Fibroblast of the aortic adventitia (primary cell): Measurements from ENCODE around the gene STXBP2. TPM values are rescaled to one million over a fixed set of nuclear protein-coding genes. Genes with fewer than 3 reads are reported as not detected.
A peak's percentile ranks its signal among the peaks of the same experiment; 100 is the strongest.

Experiments
- DNase-seq: peaks from one replicate; pipeline ENCODE4 v3.0.0-alpha.2; 2010; ENCODE audit warnings: low read depth
- H3K4me3 ChIP-seq: 2 replicates; pipeline ENCODE4 v1.5.1; 2011; ENCODE audit warnings: low read depth, mild to moderate bottlenecking, control low read depth, low read length, moderate library complexity
- total RNA-seq: library from RNA; depleted of rRNA; stranded (reverse); fragments of >200 nt; gene quantifications from 2 replicates; pipeline ENCODE4 v1.2.3, GENCODE V29; 2012; ENCODE audit warnings: low replicate concordance
- TF ChIP-seq, protein P1 (sequence below): IDR thresholded peaks from 2 replicates; pipeline ENCODE4 v1.5.1; 2011; ENCODE audit warnings: mild to moderate bottlenecking, low read length, control low read depth, inconsistent platforms; ENCODE audit not compliant: insufficient read depth

STXBP2 gene
- total RNA-seq, 1 donor: 0.90 TPM

DNA sequence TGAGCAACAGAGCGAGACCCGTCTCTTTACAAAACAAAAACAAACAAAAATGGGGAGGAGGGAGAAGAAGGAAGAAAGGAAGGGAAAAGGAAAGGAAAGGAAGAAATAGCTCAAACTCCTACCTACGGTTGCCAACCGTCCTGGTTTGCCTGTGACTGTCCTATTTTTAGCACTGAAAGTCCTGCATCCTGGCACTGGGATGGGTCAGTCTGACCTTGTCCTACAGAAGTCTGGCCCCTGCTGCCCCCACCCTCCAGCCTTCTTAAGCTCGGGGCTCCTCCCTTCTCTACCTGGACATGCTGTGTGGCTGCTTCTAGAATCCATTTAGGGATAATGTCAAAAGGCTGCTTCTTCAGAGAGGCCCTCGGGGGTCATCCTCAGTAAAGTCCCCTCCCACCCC lies 1.2 kb upstream of the STXBP2 start:
- H3K4me3 ChIP-seq: no peak overlapping the region
- DNase-seq: no peak
- TF ChIP-seq, protein P1, sequence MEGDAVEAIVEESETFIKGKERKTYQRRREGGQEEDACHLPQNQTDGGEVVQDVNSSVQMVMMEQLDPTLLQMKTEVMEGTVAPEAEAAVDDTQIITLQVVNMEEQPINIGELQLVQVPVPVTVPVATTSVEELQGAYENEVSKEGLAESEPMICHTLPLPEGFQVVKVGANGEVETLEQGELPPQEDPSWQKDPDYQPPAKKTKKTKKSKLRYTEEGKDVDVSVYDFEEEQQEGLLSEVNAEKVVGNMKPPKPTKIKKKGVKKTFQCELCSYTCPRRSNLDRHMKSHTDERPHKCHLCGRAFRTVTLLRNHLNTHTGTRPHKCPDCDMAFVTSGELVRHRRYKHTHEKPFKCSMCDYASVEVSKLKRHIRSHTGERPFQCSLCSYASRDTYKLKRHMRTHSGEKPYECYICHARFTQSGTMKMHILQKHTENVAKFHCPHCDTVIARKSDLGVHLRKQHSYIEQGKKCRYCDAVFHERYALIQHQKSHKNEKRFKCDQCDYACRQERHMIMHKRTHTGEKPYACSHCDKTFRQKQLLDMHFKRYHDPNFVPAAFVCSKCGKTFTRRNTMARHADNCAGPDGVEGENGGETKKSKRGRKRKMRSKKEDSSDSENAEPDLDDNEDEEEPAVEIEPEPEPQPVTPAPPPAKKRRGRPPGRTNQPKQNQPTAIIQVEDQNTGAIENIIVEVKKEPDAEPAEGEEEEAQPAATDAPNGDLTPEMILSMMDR: no peak

DNA sequence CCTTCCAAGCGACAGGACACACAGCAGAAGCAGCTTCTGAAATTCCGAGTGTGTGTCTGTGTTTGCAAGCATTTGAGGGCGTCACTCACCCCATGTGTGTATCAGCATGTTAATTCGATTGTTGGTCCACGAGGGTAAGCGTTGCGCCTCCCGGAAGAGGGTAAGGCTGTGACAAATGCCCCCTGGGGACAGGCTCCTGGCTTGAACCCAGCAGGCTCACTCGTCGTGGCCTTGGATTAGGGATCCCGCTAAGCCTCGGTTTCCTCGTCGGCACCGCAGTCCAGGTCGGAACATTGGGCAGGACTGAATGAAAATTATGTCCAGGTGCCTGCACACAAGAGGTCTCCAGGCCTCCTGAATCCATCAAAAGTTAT lies 606 bp upstream of the STXBP2 start:
- TF ChIP-seq, protein P1: no peak
- H3K4me3 ChIP-seq: no peak overlapping the region
- DNase-seq: no peak

DNA sequence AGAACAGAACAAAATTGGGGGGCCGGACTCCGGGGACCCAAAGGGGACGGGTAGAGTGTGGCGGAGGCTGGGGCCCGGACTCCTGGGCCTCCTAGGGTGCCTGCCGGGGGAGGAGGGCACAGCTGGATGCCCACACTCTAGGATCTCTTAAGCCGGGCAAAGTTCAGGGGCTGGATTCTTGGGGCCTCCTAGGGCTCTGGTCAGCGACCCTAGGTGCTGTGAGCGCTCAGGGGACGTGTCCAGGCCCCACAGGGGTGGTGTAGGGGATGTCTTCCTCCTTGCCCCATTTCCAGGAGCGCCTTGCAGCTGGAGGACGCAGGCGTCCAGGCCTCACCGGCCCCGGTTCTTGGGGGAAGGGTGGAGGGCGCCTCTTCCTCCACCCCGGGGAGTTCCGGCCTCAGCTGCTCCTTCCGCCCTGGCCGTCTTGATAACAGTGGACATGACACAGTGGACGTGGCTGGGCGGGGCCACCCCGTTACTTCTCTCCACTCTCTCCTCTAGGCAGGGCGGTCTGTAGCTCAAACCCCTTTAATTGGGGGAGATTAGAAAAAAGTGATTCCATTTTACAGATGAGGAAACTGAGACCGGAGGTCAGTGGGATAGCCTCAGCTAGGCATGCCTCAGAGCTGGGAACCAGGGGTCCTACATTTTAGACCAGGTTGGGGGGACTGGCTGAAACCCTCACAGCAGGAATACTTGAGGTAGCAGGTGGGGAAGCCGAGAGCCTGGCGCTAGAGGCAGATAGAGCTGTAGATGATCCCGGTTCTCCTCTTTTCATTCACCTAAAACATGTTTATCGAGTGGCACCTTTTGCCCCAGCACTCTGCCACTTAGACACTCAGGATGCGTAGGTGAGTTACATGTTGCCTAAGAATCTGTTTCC lies 705 bp downstream of the STXBP2 start:
- TF ChIP-seq, protein P1: no peak
- peak overlapping the region; percentile 48 for H3K4me3 ChIP-seq

DNA sequence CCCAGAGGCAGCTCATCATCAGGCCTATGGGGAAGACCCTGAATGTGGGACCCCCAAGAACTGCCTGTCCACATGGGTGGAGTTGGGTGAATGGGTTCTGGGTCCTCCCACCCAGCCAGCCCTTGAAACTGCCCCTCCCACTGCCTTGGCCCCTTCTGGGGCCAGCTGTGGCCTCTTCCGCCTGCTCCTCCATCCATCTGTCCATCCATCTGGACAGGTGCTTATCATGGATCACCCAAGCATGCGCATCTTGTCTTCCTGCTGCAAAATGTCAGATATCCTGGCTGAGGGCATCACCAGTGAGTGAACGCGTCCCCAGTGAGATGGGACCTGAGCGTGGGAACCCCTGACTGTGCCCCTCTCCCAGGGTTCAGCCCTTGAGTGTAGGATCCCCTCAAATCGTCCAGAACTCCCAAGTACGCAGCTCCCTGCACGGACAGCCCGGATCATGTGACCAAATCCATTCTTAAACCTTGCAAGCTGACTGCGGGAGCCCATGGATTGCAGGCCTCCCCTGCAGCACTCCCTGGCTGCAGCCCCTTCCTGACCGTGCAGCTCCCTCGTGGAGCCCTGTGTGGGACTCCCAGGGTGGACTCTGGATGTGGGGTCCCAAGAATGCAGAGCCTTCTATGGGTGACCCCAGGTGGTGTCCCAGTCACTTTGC lies 2.0 kb downstream of the STXBP2 start:
- TF ChIP-seq, protein P1: no peak
- DNase-seq: no peak
- no peak overlapping the region for H3K4me3 ChIP-seq

More for the DNA sequence above, 705 bp downstream of the STXBP2 start:
- no peak for DNase-seq

DNA sequence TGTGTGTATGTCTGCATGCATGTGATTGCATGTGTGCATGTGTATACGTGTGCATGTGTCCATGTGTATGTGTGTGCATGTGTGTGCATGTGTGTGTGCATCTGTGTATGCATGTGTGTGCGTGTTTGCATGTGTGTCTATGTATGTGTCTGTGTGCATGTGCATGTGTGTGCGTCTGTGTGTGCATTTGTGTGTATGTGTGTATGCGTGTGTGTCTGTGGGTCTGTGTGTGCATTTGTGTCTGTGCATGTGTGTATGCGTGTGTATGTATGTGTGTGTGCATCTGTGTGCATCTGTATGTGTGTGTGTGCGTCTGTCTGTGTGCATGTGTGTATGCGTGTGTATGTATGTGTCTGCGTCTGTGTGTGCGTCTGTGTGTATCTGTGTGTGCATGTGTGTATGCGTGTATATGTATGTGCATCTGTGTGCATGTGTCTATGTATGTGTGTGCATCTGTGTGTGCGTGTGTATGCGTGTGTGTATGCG lies 3.0 kb downstream of the STXBP2 start:
- TF ChIP-seq, protein P1: no peak
- no peak overlapping the region for H3K4me3 ChIP-seq
- no peak for DNase-seq

DNA sequence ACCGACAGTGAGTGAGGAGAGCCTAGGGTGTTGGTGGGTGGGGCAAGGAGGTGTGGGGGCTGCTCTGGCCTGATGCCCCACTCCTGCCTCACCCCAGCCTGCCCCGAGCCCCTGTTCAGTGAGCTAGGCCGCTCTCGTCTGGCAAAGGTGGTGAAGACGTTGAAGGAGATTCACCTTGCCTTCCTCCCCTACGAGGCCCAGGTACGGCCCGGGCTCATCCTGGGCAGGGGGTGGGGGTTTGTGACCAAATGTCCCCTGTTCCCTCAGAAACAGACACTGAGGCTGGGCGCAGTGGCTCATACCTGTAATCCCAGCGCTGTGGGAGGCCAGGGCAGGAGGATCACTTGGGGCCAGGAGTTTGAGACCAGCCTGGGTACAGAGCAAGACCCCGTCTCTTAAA lies 3.9 kb downstream of the STXBP2 start:
- TF ChIP-seq, protein P1: no peak
- no peak for DNase-seq
- no peak overlapping the region for H3K4me3 ChIP-seq
